Stimulated activated naive CD8-positive, alpha-beta T cell treated with anti-CD3 and anti-CD28 coated beads, Interleukin-15, Interleukin-2, amounts not matched to agents 100 ng/mL and 50 ng/mL, for 24 hours (primary cell): ENCODE measurements around the gene SLC35F1.

ENCODE experiments used
- H3K27ac Mint-ChIP-seq: one replicate; pipeline ENCODE4 v1.8.0; 2021; ENCODE audit warnings: mild to moderate bottlenecking, mixed read lengths
- H3K27me3 Mint-ChIP-seq: one replicate; pipeline ENCODE4 v1.8.0; 2021; ENCODE audit warnings: mixed read lengths
- H3K36me3 Mint-ChIP-seq: one replicate; pipeline ENCODE4 v1.8.0; 2021; ENCODE audit warnings: low read depth, mixed read lengths
- H3K4me1 Mint-ChIP-seq: one replicate; pipeline ENCODE4 v1.8.0; 2021; ENCODE audit warnings: low read depth, mixed read lengths
- H3K4me3 Mint-ChIP-seq: one replicate; pipeline ENCODE4 v1.8.0; 2021; ENCODE audit warnings: mild to moderate bottlenecking, mixed read lengths
- H3K9me3 Mint-ChIP-seq: one replicate; pipeline ENCODE4 v1.8.0; 2021; ENCODE audit warnings: mixed read lengths

Gene SLC35F1

DNA sequence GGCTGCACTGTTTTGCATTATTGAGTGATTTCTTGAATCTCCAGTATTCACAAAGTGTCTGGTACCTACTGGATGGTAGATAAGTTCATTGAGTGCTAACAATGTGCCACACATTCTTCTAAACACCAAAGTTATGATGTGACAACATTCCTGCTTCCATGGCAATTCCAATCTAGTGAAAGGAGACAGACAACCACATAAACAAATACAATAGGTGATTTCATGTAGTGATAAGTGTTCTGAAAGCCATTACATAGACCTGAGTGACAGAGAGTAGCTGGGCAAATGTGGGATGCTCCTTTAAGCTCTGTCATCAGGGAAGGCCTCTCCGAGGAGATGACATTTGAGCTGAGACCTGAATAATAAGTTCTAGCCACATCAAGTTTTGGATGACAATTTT is 295.5 kb downstream of the SLC35F1 start:
- no peak overlapping the region for H3K27ac Mint-ChIP-seq
- no peak overlapping the region for H3K4me3 Mint-ChIP-seq
- no peaks in the 10 kb centered on the region for H3K9me3 Mint-ChIP-seq
- no peaks in the 10 kb centered on the region for H3K27me3 Mint-ChIP-seq
- no peaks in the 10 kb centered on the region for H3K4me1 Mint-ChIP-seq
- no peaks in the 10 kb centered on the region for H3K36me3 Mint-ChIP-seq

DNA sequence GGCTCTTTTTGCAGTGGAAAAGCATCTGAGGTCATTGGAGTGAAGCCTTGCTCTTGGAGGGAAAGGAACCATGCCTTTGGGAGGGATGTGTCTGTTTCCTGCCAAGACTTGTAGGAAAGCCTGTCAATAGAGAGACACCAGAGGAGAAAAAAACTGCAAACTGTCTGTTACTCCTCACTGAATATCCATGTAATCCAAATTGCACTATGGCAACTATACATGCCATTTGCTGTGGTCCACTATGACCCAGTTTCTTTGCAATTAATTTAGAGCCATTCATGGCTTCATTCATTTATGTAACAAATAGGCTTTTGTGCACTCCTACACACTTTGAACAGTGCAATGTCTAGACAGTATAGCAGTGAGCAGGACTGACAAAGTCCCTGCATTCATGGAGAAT is 296.5 kb downstream of the SLC35F1 start:
- Mint-ChIP-seq H3K4me3 (no peak overlapping the region), H3K27me3 (no peaks in the 10 kb centered on the region), H3K36me3 (no peaks in the 10 kb centered on the region), H3K27ac (no peak overlapping the region), H3K4me1 (no peaks in the 10 kb centered on the region), H3K9me3 (no peaks in the 10 kb centered on the region)

DNA sequence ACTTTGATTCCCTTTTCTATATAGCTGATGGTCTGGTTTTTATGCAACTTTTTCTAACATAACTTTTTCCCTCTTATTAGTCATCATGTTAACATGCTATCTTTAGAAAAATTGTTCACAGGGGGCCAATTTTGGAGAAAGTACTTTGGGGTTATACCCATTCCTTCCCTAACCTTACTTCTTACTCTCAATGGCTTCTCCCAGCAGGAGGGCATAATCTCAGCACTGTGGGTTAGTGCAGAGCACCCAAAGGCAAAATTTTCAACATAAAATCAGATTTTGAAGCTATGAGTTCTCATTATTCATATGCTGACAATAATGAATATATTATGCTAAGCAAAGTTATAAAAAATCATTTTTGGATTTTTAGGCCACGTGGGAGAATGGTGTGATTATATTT is 299.2 kb downstream of the SLC35F1 start:
- no peaks in the 10 kb centered on the region for H3K4me1 Mint-ChIP-seq
- no peaks in the 10 kb centered on the region for H3K9me3 Mint-ChIP-seq
- no peaks in the 10 kb centered on the region for H3K36me3 Mint-ChIP-seq
- H3K27me3 Mint-ChIP-seq: no peaks in the 10 kb centered on the region
- no peak overlapping the region for H3K27ac Mint-ChIP-seq
- H3K4me3 Mint-ChIP-seq: no peak overlapping the region

DNA sequence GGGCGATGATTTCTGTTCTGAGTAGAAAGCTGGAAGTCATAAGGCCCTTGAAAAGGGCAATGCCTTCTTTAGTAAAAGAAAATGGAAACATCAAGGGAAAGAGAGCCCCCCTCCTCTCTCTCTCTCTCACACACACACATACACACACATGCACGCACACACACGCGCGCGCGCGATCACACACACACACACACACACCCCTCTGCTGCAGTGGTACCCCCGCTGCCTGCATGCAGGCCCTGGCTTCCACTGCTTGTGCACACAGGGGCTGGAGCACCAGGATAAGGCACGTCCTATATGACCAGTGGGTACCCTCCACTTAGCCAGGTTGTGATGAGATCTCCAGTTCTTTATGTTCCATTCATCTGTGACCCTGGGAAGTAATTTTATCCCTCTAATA is 300.9 kb downstream of the SLC35F1 start:
- Mint-ChIP-seq H3K9me3 (no peaks in the 10 kb centered on the region), H3K4me1 (no peaks in the 10 kb centered on the region), H3K27me3 (no peaks in the 10 kb centered on the region), H3K36me3 (no peaks in the 10 kb centered on the region), H3K27ac (no peak overlapping the region), H3K4me3 (no peak overlapping the region)

DNA sequence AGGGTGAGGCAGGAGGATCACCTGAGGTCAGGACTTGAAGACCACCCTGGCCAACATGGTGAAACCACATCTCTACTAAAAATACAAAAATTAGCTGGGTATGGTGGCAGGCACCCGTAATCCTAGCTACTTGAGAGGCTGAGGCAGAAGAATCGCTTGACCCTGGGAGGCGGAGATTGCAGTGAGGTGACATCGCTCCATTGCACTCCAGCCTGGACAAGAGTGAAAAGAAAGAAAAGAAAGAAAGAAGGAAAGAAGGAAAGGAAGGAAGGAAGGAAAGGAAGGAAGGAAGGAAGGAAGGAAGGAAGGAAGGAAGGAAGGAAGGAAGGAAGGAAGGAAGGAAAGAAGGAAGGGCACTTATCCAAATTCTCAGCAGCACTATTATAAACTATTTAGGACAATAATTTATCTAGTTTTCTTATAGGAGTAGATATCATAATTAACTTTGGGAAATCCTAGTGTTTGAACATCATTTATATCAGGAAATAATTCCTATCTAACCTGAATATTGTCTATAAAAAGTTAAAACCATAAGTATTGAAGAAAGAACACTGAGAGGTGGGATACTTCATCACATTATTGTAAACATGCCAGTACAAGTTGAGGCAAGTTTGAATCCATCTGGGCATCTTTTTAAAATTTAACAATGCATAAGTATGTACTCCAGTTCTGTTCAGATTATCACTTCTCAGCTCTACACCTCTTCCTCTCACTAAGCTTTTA is 305.5 kb downstream of the SLC35F1 start:
- H3K4me1 Mint-ChIP-seq: no peaks in the 10 kb centered on the region
- no peaks in the 10 kb centered on the region for H3K9me3 Mint-ChIP-seq
- no peaks in the 10 kb centered on the region for H3K27me3 Mint-ChIP-seq
- no peak overlapping the region for H3K27ac Mint-ChIP-seq
- no peak overlapping the region for H3K4me3 Mint-ChIP-seq
- H3K36me3 Mint-ChIP-seq: no peaks in the 10 kb centered on the region

DNA sequence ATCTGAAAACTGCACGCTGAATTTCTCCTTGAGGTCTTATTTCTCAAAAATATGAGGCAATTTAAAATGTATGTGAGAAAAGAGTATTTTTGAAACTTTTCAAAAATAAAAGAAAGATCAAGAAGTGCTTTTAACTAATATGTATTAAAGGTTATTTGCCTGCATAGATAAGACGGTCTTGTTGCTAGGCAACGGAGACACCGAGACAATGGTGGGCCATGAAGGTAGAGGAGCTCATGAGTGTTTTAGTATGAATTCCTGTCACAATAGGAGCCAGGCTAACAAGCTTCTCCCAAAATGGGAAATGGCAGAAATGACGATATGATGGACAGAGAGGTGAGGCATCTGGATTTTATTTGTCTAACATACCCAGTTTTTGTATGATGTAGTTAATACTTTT is 308.2 kb downstream of the SLC35F1 start:
- Mint-ChIP-seq H3K27me3 (peaks cover 4% of the 10 kb centered on the region), H3K36me3 (no peaks in the 10 kb centered on the region), H3K4me3 (no peak overlapping the region)

DNA sequence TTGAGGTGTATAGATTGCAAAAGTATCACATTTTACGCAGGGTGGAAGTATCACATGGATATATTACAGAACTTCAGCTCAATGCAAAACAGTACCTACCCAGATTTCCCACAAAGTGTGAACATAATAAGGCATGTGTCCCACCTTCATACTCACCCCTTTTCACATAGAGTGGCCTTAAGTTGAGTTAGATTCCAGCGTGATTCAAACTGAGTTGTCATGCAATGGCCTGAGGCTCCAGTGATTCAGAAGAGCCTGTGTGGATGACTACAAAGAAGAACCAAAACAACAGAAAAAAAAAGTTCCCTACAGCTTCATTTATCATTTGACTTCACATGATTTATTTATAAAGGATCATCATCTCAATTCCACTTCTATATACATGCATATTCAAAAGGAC is 309.7 kb downstream of the SLC35F1 start:
- Mint-ChIP-seq H3K36me3 (no peaks in the 10 kb centered on the region), H3K4me1 (no peaks in the 10 kb centered on the region), H3K9me3 (no peaks in the 10 kb centered on the region), H3K4me3 (no peak overlapping the region), H3K27me3 (peaks cover 4% of the 10 kb centered on the region), H3K27ac (no peak overlapping the region)

More for the DNA sequence above, 308.2 kb downstream of the SLC35F1 start:
- H3K4me1 Mint-ChIP-seq: no peaks in the 10 kb centered on the region
- H3K9me3 Mint-ChIP-seq: no peaks in the 10 kb centered on the region
- no peak overlapping the region for H3K27ac Mint-ChIP-seq

DNA sequence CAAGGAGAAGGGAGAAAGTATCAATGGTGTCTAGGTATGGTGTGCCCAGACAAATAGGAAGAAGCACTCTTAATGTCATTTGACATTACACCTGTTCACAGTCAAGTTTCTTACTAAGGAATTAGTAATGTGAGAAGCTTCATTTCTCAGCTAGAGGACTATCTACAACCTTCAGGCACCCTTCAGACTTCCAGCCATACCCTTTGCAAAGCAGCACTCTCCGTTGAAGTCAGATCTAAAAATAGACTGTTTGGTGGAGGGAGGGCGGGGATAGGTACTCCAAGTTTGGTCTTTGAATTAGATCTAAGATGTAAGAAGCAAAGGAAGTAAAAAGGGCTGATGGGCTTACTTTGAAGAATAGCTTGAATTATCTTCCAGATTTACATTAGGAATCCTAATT is 311.1 kb downstream of the SLC35F1 start:
- no peak overlapping the region for H3K27ac Mint-ChIP-seq
- H3K4me1 Mint-ChIP-seq: no peaks in the 10 kb centered on the region
- H3K36me3 Mint-ChIP-seq: no peaks in the 10 kb centered on the region
- peaks cover 4% of the 10 kb centered on the region for H3K27me3 Mint-ChIP-seq
- H3K9me3 Mint-ChIP-seq: no peaks in the 10 kb centered on the region
- no peak overlapping the region for H3K4me3 Mint-ChIP-seq

DNA sequence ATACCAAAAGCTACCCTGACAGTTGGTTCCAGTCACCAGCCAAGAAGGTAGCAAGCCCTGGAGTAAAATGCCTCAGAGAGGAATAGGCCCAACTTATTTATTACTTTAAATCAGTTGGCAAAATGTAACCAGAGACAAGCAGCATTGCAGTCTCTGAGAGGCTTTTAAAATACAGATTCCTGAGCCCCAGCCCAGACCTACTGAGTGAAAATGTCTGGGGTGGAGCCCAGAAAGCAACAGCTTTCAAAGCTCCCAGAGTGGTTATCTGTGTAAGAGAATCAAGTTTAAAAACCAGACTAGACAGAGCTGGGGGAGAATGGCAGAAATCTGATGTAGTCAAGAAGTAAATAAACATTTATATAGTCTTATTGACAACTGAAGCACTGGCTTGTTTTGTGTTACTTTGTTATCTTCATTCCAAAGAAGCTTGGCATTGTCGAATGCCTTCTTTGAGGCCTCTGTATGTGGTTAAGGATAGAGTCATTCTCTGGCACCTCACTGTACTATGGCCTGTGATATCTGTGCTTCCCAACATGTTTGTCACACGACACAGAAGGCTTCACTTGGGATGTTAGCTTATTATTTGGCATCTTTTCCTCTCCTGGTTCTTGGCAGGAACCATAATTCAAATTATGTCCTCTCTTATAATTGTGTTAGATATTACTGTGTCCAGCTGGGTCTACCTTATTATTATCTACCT is 313.5 kb downstream of the SLC35F1 start:
- Mint-ChIP-seq H3K4me3 (no peak overlapping the region), H3K27me3 (peaks cover 4% of the 10 kb centered on the region), H3K27ac (no peak overlapping the region), H3K36me3 (no peaks in the 10 kb centered on the region), H3K4me1 (no peaks in the 10 kb centered on the region), H3K9me3 (no peaks in the 10 kb centered on the region)

DNA sequence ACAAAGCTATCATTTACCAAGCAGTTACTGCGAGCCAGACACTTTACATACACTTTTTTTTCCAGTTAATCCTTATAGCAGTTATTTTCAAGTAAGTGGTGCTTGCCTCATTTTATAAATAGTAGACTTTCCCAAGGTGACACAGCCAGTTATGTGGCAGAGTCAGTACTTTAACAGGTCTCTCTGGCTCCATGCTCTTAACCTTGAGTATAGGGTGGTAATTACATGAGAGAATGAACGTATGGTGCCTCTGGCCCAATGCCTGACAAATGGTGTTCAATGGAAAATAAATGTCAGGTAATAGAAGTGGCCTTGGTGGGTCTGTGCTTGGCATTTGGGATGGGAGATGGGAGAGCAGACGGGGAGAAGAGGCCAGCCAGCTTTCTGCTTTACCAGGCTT is 316.3 kb downstream of the SLC35F1 start:
- Mint-ChIP-seq H3K27me3 (peaks cover 4% of the 10 kb centered on the region), H3K4me3 (no peak overlapping the region), H3K9me3 (no peaks in the 10 kb centered on the region), H3K4me1 (no peaks in the 10 kb centered on the region), H3K36me3 (no peaks in the 10 kb centered on the region), H3K27ac (no peak overlapping the region)

DNA sequence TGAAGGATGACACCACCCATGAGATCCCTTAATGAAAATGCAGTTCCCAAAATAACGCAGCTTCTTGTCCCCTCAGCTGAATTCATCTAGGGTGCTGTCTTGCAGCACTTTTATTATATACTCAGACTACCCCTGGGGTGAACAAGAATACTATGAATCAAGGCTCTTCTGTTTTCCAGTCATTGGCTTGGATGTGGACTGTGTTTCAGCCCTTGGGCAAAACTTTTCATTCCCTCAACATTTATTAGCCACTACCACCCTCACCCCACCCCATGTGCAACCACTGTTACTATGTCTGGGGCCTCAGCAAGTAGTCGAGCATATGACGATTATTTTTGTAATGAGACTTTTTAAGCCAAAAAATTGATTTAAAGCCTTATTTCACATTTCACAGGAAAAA is 321.8 kb downstream of the SLC35F1 start:
- Mint-ChIP-seq H3K4me3 (no peak overlapping the region), H3K27me3 (no peaks in the 10 kb centered on the region), H3K36me3 (no peaks in the 10 kb centered on the region), H3K27ac (no peak overlapping the region), H3K4me1 (no peaks in the 10 kb centered on the region), H3K9me3 (no peaks in the 10 kb centered on the region)

DNA sequence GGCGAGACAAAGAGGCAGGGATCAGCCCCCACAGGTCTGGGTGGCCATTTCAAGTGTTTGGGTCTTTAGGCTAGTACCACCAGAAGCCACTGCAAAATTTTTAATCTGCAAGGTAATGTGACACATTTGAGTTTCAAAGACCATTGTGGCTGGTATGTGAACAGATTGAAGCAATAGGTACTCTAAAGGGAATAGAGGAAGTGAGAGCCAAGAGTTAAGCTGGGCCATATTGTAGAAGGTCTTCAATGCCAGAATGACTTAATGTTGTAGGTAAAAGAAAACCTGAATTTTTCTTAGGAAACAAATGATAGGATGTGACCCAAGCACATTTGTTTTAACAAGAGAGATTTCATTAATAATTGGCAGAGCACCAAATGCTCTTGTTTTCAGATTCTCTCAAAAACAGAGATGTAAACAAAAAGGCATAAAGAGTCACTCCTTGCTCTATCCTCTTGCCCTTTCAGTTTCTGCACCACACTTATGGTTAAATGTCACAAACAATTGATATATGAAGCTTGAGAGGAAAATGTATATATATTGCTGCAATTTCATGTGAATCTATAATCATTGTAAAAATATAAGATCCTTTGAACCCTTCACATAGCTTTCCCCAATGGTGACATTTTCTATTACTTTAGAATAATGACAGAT is 333.9 kb downstream of the SLC35F1 start:
- no peaks in the 10 kb centered on the region for H3K9me3 Mint-ChIP-seq
- no peaks in the 10 kb centered on the region for H3K36me3 Mint-ChIP-seq
- no peak overlapping the region for H3K27ac Mint-ChIP-seq

DNA sequence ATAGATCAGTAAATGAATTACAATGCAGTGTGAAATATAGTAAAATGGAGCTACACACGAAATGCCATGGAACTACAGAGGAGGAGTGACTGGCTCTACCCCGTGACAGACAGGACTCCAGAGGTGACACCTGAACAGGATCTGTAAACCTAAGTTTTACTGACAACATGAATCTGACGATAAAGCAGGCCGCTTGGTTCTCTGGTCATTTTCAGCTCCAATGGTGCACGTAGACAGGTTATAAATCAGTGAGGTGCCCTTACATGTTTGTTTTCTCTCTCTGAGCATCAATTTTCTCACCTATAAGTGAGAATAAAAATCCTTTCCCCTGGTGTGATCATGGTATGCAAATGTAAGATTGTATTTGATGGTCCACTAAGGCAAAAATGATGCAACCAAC is 339.3 kb downstream of the SLC35F1 start:
- Mint-ChIP-seq H3K27me3 (peaks cover 38% of the 10 kb centered on the region), H3K27ac (no peak overlapping the region), H3K4me3 (no peak overlapping the region), H3K36me3 (no peaks in the 10 kb centered on the region), H3K9me3 (no peaks in the 10 kb centered on the region), H3K4me1 (no peaks in the 10 kb centered on the region)

More for the DNA sequence above, 333.9 kb downstream of the SLC35F1 start:
- H3K4me1 Mint-ChIP-seq: no peaks in the 10 kb centered on the region
- peaks cover 39% of the 10 kb centered on the region for H3K27me3 Mint-ChIP-seq
- no peak overlapping the region for H3K4me3 Mint-ChIP-seq

DNA sequence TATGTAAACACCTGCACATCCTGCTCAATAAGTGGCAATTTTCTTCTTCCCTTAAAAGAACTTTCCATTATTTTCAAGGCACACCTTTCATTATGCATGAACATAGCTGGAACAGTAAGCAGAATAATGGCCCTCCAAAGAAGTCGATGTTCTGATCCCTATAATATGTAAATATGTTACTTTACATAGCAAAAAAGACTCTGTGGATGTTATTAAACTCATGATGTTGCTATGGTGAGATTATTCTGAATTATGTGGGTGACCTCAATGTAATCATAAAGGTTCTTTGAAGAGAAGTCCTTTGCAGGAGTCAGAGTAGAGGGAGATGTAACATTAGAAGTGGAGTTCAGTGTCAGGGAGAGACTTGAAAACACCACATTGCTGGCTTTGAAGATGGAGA is 341.1 kb downstream of the SLC35F1 start:
- Mint-ChIP-seq H3K9me3 (no peaks in the 10 kb centered on the region), H3K36me3 (no peaks in the 10 kb centered on the region), H3K4me3 (no peak overlapping the region), H3K27ac (no peak overlapping the region), H3K27me3 (peaks cover 28% of the 10 kb centered on the region), H3K4me1 (no peaks in the 10 kb centered on the region)

DNA sequence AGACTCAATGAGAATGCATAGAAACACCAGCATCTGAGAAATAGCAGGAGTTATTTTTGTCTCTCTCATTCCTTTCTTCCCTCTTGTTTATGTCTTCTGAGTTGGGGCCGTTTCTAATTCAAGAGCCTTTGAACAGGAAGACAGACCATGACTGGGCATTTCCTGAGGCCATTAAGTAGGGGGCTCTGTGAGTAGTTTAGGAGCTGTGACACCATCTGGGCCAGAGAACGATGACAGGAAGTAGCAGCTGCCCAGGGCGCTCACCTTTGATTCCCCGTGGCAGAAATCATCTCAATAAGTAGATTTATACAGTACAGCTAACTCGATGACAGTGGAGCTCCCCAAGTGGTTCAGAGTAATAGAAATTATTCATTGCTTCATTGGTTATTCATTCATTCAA is 342.6 kb downstream of the SLC35F1 start:
- no peak overlapping the region for H3K4me3 Mint-ChIP-seq
- no peaks in the 10 kb centered on the region for H3K4me1 Mint-ChIP-seq
- H3K36me3 Mint-ChIP-seq: no peaks in the 10 kb centered on the region
- no peaks in the 10 kb centered on the region for H3K9me3 Mint-ChIP-seq
- H3K27ac Mint-ChIP-seq: no peak overlapping the region
- H3K27me3 Mint-ChIP-seq: peaks cover 18% of the 10 kb centered on the region
